MM.1S (cell line): ENCODE data around the gene SNAI3.

ENCODE experiments used
- DNase-seq: peaks from one replicate; pipeline ENCODE4 v3.0.0-alpha.2; 2015
- H2AFZ ChIP-seq: fragments of 300-600 bp; sonication (generic); 2 replicates; pipeline ENCODE4 v1.6.0; 2016; ENCODE audit warnings: antibody characterized with exemption, low read length
- H3F3A ChIP-seq: fragments of 300-600 bp; sonication (generic); 2 replicates; pipeline ENCODE4 v1.6.1; 2016; ENCODE audit warnings: mild to moderate bottlenecking, antibody characterized with exemption, low read length, moderate library complexity, mixed read lengths; ENCODE audit not compliant: insufficient read depth
- H3K27ac ChIP-seq: fragments of 300-600 bp; sonication (generic); 2 replicates; pipeline ENCODE4 v1.5.1; 2016; ENCODE audit warnings: mild to moderate bottlenecking, low read length
- H3K27me3 ChIP-seq: fragments of 300-600 bp; sonication (generic); replicated peaks from 2 replicates; pipeline ENCODE4 v1.6.0; 2016; ENCODE audit warnings: low read length; ENCODE audit not compliant: insufficient read depth
- H3K36me3 ChIP-seq: fragments of 300-600 bp; sonication (generic); replicated peaks from 2 replicates; pipeline ENCODE4 v1.6.1; 2016; ENCODE audit warnings: mild to moderate bottlenecking, low read length, mixed read lengths; ENCODE audit not compliant: insufficient read depth
- H3K4me1 ChIP-seq: fragments of 300-600 bp; sonication (generic); 2 replicates; pipeline ENCODE4 v1.6.1; 2016; ENCODE audit warnings: low read length, mixed read lengths
- H3K4me2 ChIP-seq: fragments of 300-600 bp; sonication (generic); 2 replicates; pipeline ENCODE4 v1.6.0; 2016; ENCODE audit warnings: low read depth, low read length
- H3K4me3 ChIP-seq: fragments of 300-600 bp; sonication (generic); 2 replicates; pipeline ENCODE4 v1.5.1; 2016; ENCODE audit warnings: low read length, mixed read lengths
- H3K79me2 ChIP-seq: fragments of 300-600 bp; sonication (generic); 2 replicates; pipeline ENCODE4 v1.6.1; 2016; ENCODE audit warnings: mixed run types, low read length, mixed read lengths
- H3K9ac ChIP-seq: fragments of 300-600 bp; sonication (generic); 2 replicates; pipeline ENCODE4 v1.6.1; 2016; ENCODE audit warnings: low read length, mixed read lengths
- H3K9me2 ChIP-seq: fragments of 300-600 bp; sonication (generic); replicated peaks from 2 replicates; pipeline ENCODE4 v1.6.1; 2016; ENCODE audit warnings: mild to moderate bottlenecking, low read length, mixed read lengths; ENCODE audit not compliant: insufficient read depth
- H3K9me3 ChIP-seq: fragments of 300-600 bp; sonication (generic); replicated peaks from 2 replicates; pipeline ENCODE4 v1.6.1; 2016; ENCODE audit warnings: mild to moderate bottlenecking, low read length, mixed read lengths; ENCODE audit not compliant: insufficient read depth
- H4K20me1 ChIP-seq: fragments of 300-600 bp; sonication (generic); 2 replicates; pipeline ENCODE4 v1.6.1; 2016; ENCODE audit warnings: mild to moderate bottlenecking, low read length, moderate library complexity, mixed read lengths; ENCODE audit not compliant: insufficient read depth
- CTCF ChIP-seq: fragments of 300-600 bp; sonication (generic); IDR thresholded peaks from 2 replicates; pipeline ENCODE4 v1.5.1; 2016; ENCODE audit warnings: antibody characterized with exemption, low read length, mixed read lengths
- EZH2 ChIP-seq: fragments of 300-600 bp; sonication (generic); optimal IDR thresholded peaks from 2 replicates; pipeline ENCODE3; 2017; ENCODE audit warnings: low read depth, mild to moderate bottlenecking, antibody characterized with exemption, low read length, mixed read lengths
- EZH2phosphoT487 ChIP-seq: fragments of 300-600 bp; sonication (generic); IDR thresholded peaks from 2 replicates; pipeline ENCODE4 v1.6.1; 2018; ENCODE audit warnings: antibody characterized with exemption, low read length

Gene SNAI3

GRCh38 chr16:88730632-88731607, 44.6 kb upstream of the SNAI3 start:
- H3K9me3 ChIP-seq, result no peaks in the 10 kb centered on the region
- no peak overlapping the region for H3K4me2 ChIP-seq
- TF ChIP-seq EZH2, result no peak
- TF ChIP-seq EZH2phosphoT487, result no peak
- no peak for TF ChIP-seq CTCF
- no peak for DNase-seq
- no peaks in the 10 kb centered on the region for H3K4me1 ChIP-seq
- no peak overlapping the region for H2AFZ ChIP-seq
- H3K27ac ChIP-seq, result no peak overlapping the region
- no peak overlapping the region for H3K4me3 ChIP-seq
- H3K9ac ChIP-seq, result no peak overlapping the region
- H4K20me1 ChIP-seq, result no peaks in the 10 kb centered on the region
- no peaks in the 10 kb centered on the region for H3K36me3 ChIP-seq
- no peaks in the 10 kb centered on the region for H3F3A ChIP-seq
- no peaks in the 10 kb centered on the region for H3K9me2 ChIP-seq
- no peaks in the 10 kb centered on the region for H3K27me3 ChIP-seq
- peaks cover 6% of the 10 kb centered on the region for H3K79me2 ChIP-seq

- H3K27me3 ChIP-seq, result no peaks in the 10 kb centered on the region
- H3K9me3 ChIP-seq, result no peaks in the 10 kb centered on the region
- no peaks in the 10 kb centered on the region for H3K36me3 ChIP-seq
- TF ChIP-seq EZH2phosphoT487 (no peak), CTCF (no peak), EZH2 (no peak)
- H3K79me2 ChIP-seq, result peaks cover 6% of the 10 kb centered on the region
- H3K4me1 ChIP-seq, result no peaks in the 10 kb centered on the region
- no peak overlapping the region for H3K4me3 ChIP-seq
- no peak for DNase-seq
- H2AFZ ChIP-seq, result no peak overlapping the region
- no peak overlapping the region for H3K4me2 ChIP-seq
- no peaks in the 10 kb centered on the region for H3K9me2 ChIP-seq
- H3K9ac ChIP-seq, result no peak overlapping the region
- no peaks in the 10 kb centered on the region for H3F3A ChIP-seq
- H3K27ac ChIP-seq, result no peak overlapping the region
- H4K20me1 ChIP-seq, result no peaks in the 10 kb centered on the region
Observed at GRCh38 chr16:88727871-88728270, 41.6 kb upstream of the SNAI3 start.

GRCh38 chr16:88726981-88727380, 40.7 kb upstream of the SNAI3 start:
- H3K4me2 ChIP-seq, result no peak overlapping the region
- no peak overlapping the region for H3K9ac ChIP-seq
- H3F3A ChIP-seq, result no peaks in the 10 kb centered on the region
- H2AFZ ChIP-seq, result no peak overlapping the region
- no peak for DNase-seq
- no peaks in the 10 kb centered on the region for H3K36me3 ChIP-seq
- H3K9me2 ChIP-seq, result no peaks in the 10 kb centered on the region
- no peaks in the 10 kb centered on the region for H3K9me3 ChIP-seq
- no peak overlapping the region for H3K27ac ChIP-seq
- TF ChIP-seq CTCF, result no peak
- TF ChIP-seq EZH2phosphoT487, result no peak
- TF ChIP-seq EZH2, result no peak
- H3K27me3 ChIP-seq, result no peaks in the 10 kb centered on the region
- H3K4me3 ChIP-seq, result no peak overlapping the region
- no peaks in the 10 kb centered on the region for H3K4me1 ChIP-seq
- peaks cover 6% of the 10 kb centered on the region for H3K79me2 ChIP-seq
- no peaks in the 10 kb centered on the region for H4K20me1 ChIP-seq
